Karpas-422 (cell line): ENCODE results near the gene COL8A1. TPM values are rescaled to one million over a fixed set of nuclear protein-coding genes. Genes with fewer than 3 reads are reported as not detected.

Experiments used
- DNase-seq: peaks from one replicate; pipeline ENCODE4 v3.0.0-alpha.2; 2015
- H2AFZ ChIP-seq: fragments of 200-600 bp; sonication (generic); 2 replicates; pipeline ENCODE4 v1.6.1; 2014; ENCODE audit warnings: antibody characterized with exemption, low read length, mixed read lengths
- H3K27ac ChIP-seq: fragments of 200-600 bp; sonication (generic); 2 replicates; pipeline ENCODE4 v1.5.1; 2014; ENCODE audit warnings: mild to moderate bottlenecking, low read length, moderate library complexity
- H3K27me3 ChIP-seq: fragments of 200-600 bp; sonication (generic); 2 replicates; pipeline ENCODE4 v1.6.1; 2014; ENCODE audit warnings: low read length, mixed read lengths
- H3K36me3 ChIP-seq: fragments of 200-600 bp; sonication (generic); 2 replicates; pipeline ENCODE4 v1.6.1; 2014; ENCODE audit warnings: low read length, mixed read lengths; ENCODE audit not compliant: insufficient read depth
- H3K4me1 ChIP-seq: fragments of 200-600 bp; sonication (generic); 2 replicates; pipeline ENCODE4 v1.6.1; 2014; ENCODE audit warnings: mild to moderate bottlenecking, low read length, mixed read lengths
- H3K4me2 ChIP-seq: fragments of 200-600 bp; sonication (generic); 2 replicates; pipeline ENCODE4 v1.6.1; 2014; ENCODE audit warnings: low read length, low read depth, mild to moderate bottlenecking; ENCODE audit not compliant: poor library complexity, severe bottlenecking
- H3K4me3 ChIP-seq: fragments of 200-600 bp; sonication (generic); 2 replicates; pipeline ENCODE4 v1.5.1; 2014; ENCODE audit warnings: mild to moderate bottlenecking, antibody characterized with exemption, low read length, mixed read lengths
- H3K79me2 ChIP-seq: fragments of 200-600 bp; sonication (generic); 2 replicates; pipeline ENCODE4 v1.6.1; 2014; ENCODE audit warnings: mild to moderate bottlenecking, low read length, mixed read lengths
- H3K9ac ChIP-seq: fragments of 200-600 bp; sonication (generic); 2 replicates; pipeline ENCODE4 v1.6.0; 2014; ENCODE audit warnings: low read length
- H3K9me2 ChIP-seq: fragments of 200-600 bp; sonication (generic), shearing (Covaris generic); replicated peaks from 2 replicates; pipeline ENCODE4 v1.6.0; 2014; ENCODE audit warnings: mild to moderate bottlenecking, low read length, moderate library complexity; ENCODE audit not compliant: insufficient read depth
- H3K9me3 ChIP-seq: fragments of 300-700, 200-600 bp; sonication (generic); 2 replicates; pipeline ENCODE4 v1.6.1; 2014; ENCODE audit warnings: low read length, mixed read lengths
- H4K20me1 ChIP-seq: fragments of 200-600 bp; sonication (generic); 2 replicates; pipeline ENCODE4 v1.6.1; 2014; ENCODE audit warnings: mild to moderate bottlenecking, antibody characterized with exemption, low read length, low read depth; ENCODE audit not compliant: insufficient read depth
- total RNA-seq: library from RNA; depleted of rRNA; stranded (reverse); fragments of >200 nt; shearing (Covaris generic); gene quantifications from 2 replicates; pipeline ENCODE4 v1.2.3, GENCODE V29; 2014; ENCODE audit warnings: low replicate concordance

Gene COL8A1
- total RNA-seq, 1 experiment from 2014 or later: not detected

DNA sequence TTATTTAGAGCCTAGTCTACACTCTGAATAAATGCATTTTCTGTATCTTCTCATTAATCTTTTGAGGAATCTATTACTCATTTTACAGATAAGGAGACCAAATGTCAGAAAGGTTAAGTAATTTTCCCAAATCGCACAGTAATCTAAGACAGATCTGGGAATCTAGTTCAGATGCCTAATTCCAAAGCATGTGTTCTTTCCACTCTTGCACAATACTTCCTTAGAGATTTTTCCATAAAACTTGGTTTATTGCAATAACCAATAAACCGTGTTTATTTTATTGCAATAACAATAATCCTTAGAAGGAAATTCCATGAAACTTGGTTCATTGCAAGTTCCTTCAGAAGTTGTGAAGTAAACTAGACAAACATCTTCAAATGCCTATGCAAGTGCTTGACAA lies 17.4 kb upstream of the COL8A1 start:
- H3K36me3 ChIP-seq: no peaks in the 10 kb centered on the region
- H3K27me3 ChIP-seq: no peaks in the 10 kb centered on the region
- H4K20me1 ChIP-seq: no peaks in the 10 kb centered on the region
- DNase-seq: no peak
- H3K9ac ChIP-seq: no peak overlapping the region
- H3K27ac ChIP-seq: no peak overlapping the region
- H2AFZ ChIP-seq: no peak overlapping the region
- H3K79me2 ChIP-seq: no peaks in the 10 kb centered on the region
- H3K9me2 ChIP-seq: no peaks in the 10 kb centered on the region
- no peak overlapping the region for H3K4me2 ChIP-seq
- H3K4me3 ChIP-seq: no peak overlapping the region
- no peaks in the 10 kb centered on the region for H3K4me1 ChIP-seq
- no peaks in the 10 kb centered on the region for H3K9me3 ChIP-seq

DNA sequence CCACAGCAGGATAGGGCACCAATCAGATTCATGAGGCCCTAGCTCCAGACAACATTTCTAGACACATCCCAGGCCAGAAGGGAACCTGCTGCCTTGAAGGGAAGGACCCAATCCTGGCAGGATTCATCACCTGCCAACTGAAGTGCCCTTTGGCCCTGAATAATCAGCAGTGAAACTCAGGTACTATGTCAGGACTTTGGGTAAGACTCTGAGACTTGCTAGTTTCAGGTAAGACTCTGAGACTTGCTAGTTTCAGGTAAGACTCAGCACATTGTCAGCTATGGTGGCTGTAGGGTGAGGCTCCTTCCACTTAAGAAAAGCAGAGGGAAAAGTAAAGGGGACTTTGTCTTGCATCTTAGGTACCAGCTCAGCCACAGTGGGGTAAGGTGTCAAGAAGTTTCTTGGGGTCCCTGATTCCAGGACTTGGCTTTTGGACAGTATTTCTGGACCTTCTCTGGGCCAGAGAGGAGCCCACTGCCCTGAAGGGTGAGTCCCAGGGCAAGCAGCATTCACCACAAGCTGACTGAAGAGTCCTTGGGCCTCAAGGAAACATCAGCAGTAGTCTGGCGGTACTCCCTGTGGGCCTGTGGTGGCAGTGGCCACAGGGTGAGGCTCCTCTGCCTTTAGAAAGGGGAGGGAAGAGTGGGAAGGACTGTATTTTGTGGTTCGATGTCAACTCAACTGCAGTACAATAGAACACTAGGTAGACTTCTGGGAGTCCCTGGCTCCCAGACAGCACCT lies 13.7 kb upstream of the COL8A1 start:
- no peaks in the 10 kb centered on the region for H3K27me3 ChIP-seq
- H3K9me3 ChIP-seq: no peaks in the 10 kb centered on the region
- H3K9ac ChIP-seq: no peak overlapping the region
- no peak overlapping the region for H3K4me2 ChIP-seq
- no peaks in the 10 kb centered on the region for H3K79me2 ChIP-seq
- H2AFZ ChIP-seq: no peak overlapping the region
- H3K36me3 ChIP-seq: no peaks in the 10 kb centered on the region
- H3K4me1 ChIP-seq: no peaks in the 10 kb centered on the region
- H4K20me1 ChIP-seq: no peaks in the 10 kb centered on the region
- no peak overlapping the region for H3K4me3 ChIP-seq
- no peak overlapping the region for H3K27ac ChIP-seq
- DNase-seq: no peak
- H3K9me2 ChIP-seq: no peaks in the 10 kb centered on the region

DNA sequence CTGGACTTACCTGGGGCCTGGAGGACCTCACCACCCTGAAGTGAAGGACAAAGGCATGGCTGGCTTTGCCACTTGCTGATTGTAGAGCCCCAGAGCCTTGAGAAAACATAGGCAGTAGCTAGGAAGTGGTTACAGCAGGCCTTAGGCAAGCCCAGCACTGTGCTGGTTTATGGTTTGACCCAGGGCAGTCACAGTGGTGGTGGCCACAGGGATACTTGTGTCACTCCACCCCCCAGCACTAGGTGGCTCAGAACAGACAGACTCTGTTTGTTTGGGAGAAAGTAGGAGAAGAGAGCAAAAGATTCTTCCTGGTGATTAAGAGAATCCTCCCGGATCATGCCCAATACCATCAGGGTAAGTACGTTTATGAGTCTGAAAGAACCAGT lies 13.2 kb upstream of the COL8A1 start:
- no peak for DNase-seq
- Histone ChIP-seq H3K4me3 (no peak overlapping the region), H3K79me2 (no peaks in the 10 kb centered on the region), H3K27ac (no peak overlapping the region), H3K9me2 (no peaks in the 10 kb centered on the region), H4K20me1 (no peaks in the 10 kb centered on the region), H3K4me2 (no peak overlapping the region), H3K27me3 (no peaks in the 10 kb centered on the region), H3K9me3 (no peaks in the 10 kb centered on the region), H3K36me3 (no peaks in the 10 kb centered on the region), H3K4me1 (no peaks in the 10 kb centered on the region), H2AFZ (no peak overlapping the region), H3K9ac (no peak overlapping the region)

DNA sequence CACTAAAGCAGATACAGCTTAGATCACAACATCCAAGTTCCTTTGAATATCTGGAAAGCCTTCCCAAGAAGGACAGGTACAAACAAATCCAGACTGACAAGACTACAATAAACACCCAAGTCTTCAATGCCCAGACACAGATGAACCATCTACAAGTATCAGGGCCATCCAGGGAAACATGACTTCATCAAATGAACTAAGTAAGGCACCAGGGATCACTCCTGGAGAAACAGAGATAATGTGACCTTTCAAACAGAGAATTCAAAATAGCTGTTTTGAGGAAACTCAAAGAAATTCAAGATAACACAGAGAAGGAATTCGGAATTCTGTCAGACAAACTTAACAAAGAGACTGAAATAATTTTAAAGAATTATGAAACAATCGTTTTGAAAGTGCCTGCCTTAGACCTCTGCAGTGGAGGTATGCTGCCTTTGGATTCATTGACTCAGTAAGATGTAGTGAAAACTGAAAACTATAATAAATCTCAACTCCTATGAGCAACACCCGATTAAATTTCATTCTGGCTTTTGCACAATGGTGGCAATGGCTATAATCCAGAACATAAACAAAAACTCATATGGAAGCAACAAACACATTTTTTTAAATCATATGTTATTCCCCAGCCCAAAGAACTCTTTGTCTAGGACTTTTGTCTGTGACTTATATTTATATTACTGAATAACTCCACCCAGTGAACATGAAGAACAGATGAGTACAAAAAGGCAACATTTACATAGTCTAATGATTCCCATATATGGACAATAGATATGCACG lies 12.6 kb upstream of the COL8A1 start:
- no peak overlapping the region for H3K9ac ChIP-seq
- no peak overlapping the region for H3K27ac ChIP-seq
- DNase-seq: no peak
- H3K4me3 ChIP-seq: no peak overlapping the region
- H3K36me3 ChIP-seq: no peaks in the 10 kb centered on the region
- H3K9me3 ChIP-seq: no peaks in the 10 kb centered on the region
- H3K9me2 ChIP-seq: no peaks in the 10 kb centered on the region
- no peaks in the 10 kb centered on the region for H3K4me1 ChIP-seq
- no peaks in the 10 kb centered on the region for H3K27me3 ChIP-seq
- H4K20me1 ChIP-seq: no peaks in the 10 kb centered on the region
- no peak overlapping the region for H3K4me2 ChIP-seq
- H3K79me2 ChIP-seq: no peaks in the 10 kb centered on the region
- no peak overlapping the region for H2AFZ ChIP-seq

DNA sequence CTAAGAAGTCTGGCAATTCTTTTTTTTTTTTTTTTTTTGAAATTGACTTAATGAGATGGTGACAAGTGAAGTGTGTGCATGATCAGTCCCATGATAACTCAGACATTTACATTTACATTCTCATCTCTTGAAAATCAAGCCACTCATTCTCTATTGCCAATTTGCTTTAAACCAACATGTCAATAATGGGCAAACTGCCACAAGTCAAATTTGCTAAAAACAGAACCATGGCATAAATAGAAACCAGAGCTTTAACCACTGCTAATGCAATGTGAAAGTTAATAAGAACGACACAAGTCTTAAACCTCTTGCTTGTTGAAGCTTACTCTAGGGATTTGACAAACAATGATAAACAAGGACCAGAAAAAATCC lies 12.0 kb upstream of the COL8A1 start:
- H3K9me2 ChIP-seq: no peaks in the 10 kb centered on the region
- no peaks in the 10 kb centered on the region for H3K36me3 ChIP-seq
- no peaks in the 10 kb centered on the region for H4K20me1 ChIP-seq
- H3K27me3 ChIP-seq: no peaks in the 10 kb centered on the region
- H2AFZ ChIP-seq: no peak overlapping the region
- H3K4me2 ChIP-seq: no peak overlapping the region
- H3K4me3 ChIP-seq: no peak overlapping the region
- no peaks in the 10 kb centered on the region for H3K79me2 ChIP-seq
- H3K9ac ChIP-seq: no peak overlapping the region
- H3K9me3 ChIP-seq: no peaks in the 10 kb centered on the region
- DNase-seq: no peak
- no peaks in the 10 kb centered on the region for H3K4me1 ChIP-seq
- no peak overlapping the region for H3K27ac ChIP-seq

DNA sequence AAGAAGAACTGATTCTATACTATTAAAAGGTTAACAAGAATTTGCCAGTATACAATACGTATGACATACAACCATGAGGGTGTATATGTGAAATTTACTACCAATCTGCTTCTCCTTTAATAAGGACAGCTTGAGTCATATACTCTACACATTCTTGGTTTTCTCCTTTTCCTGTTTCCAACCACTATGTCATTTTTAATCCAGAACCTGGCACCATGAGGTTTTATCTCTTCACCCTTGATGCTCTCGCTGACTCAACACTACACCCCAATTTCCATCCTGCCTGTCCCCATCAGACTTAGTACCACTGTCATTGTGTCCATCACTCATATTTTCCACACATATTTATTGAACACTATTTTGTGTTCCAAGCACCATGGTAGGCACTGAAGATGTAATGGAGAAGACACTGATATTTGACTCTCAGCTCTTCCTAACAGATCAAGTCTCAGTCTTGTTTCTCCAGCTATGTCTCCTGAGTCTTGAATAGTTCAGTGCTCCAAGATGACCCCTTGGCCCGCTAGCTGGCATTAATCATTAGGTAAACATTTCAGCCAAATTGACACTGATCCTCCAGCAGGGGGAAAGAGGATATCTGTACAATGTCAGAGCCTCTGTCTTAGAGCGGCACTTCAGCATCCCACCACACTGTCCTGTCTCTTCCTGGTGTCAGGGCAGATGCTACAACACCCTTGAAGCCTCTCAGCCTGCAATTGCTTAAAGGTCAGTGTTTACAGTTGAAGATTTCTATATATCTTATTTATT lies 11.2 kb upstream of the COL8A1 start:
- Histone ChIP-seq H3K4me2 (no peak overlapping the region), H3K9ac (no peak overlapping the region)
- DNase-seq: no peak

DNA sequence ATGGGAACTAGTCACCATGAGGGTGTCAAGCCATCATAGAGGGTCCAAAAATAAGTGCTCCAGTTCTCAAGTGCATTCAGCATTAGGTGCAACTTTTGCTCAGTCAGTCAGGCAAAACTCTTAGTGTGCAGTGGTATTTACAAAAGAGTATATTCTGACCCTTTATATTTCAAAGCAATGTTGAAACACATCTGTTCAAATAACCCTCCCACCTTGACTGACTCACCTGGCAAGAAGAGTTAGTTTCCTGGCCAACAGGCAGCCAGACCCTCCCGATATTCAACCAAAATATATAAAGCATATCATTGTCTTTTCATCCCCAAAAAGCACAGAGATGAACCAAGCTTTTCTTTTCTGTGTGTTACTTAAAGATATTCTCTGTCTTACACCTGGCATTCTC lies 7.6 kb upstream of the COL8A1 start:
- no peak overlapping the region for H2AFZ ChIP-seq
- no peak for DNase-seq
- no peaks in the 10 kb centered on the region for H3K27me3 ChIP-seq
- H3K9me3 ChIP-seq: no peaks in the 10 kb centered on the region
- H3K9me2 ChIP-seq: no peaks in the 10 kb centered on the region
- H4K20me1 ChIP-seq: no peaks in the 10 kb centered on the region
- H3K9ac ChIP-seq: no peak overlapping the region
- H3K4me2 ChIP-seq: no peak overlapping the region
- no peak overlapping the region for H3K27ac ChIP-seq
- no peaks in the 10 kb centered on the region for H3K79me2 ChIP-seq
- no peak overlapping the region for H3K4me3 ChIP-seq
- no peaks in the 10 kb centered on the region for H3K36me3 ChIP-seq
- H3K4me1 ChIP-seq: no peaks in the 10 kb centered on the region

More for the DNA sequence above, 11.2 kb upstream of the COL8A1 start:
- Histone ChIP-seq H3K4me1 (no peaks in the 10 kb centered on the region), H3K4me3 (no peak overlapping the region), H4K20me1 (no peaks in the 10 kb centered on the region), H2AFZ (no peak overlapping the region), H3K79me2 (no peaks in the 10 kb centered on the region), H3K27me3 (no peaks in the 10 kb centered on the region), H3K36me3 (no peaks in the 10 kb centered on the region), H3K27ac (no peak overlapping the region), H3K9me2 (no peaks in the 10 kb centered on the region), H3K9me3 (no peaks in the 10 kb centered on the region)

DNA sequence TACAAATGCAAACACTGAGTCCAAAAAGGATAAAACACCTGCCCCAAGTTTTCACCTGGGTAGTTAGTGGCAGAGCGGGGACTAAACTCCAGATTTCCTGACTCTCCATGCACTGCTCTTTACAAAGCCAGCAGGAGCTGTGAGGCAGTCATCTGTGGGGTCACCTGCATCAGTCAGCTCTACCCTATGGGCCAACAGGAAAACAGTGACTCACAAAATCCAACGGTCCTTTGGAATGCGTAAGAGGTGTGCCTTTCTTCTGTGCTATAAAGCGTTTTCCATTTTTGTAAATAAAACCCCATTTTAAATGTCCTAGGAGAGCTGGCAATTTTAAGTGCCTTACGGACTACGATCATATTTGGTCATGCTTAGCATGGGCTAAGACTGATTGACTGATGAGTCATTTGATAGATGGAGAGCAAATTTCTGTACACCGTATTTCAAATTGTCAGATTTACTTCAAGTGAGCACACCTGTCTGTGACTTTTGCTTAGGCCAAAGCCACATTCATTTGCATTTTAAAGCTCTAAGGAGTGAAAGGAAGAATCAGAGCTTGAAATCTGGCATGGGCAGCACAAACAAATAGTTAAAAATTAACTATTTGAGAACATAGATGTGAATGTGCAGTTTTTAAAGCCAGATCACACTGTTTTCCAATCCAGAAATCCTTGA lies 4.4 kb upstream of the COL8A1 start:
- no peak for DNase-seq
- no peak overlapping the region for H3K4me2 ChIP-seq
- no peak overlapping the region for H3K4me3 ChIP-seq
- H4K20me1 ChIP-seq: no peaks in the 10 kb centered on the region
- H3K9ac ChIP-seq: no peak overlapping the region
- no peaks in the 10 kb centered on the region for H3K4me1 ChIP-seq
- no peaks in the 10 kb centered on the region for H3K9me2 ChIP-seq
- H2AFZ ChIP-seq: no peak overlapping the region
- H3K27me3 ChIP-seq: no peaks in the 10 kb centered on the region
- no peaks in the 10 kb centered on the region for H3K9me3 ChIP-seq
- H3K36me3 ChIP-seq: no peaks in the 10 kb centered on the region
- no peaks in the 10 kb centered on the region for H3K79me2 ChIP-seq
- no peak overlapping the region for H3K27ac ChIP-seq
